T-helper 1 cell treated with Interleukin-12 subunit alpha and Interleukin-12 subunit beta and Interleukin-4 antibody, amounts not matched to agents 30 μg/mL and 1 μg/mL, for 36 hours (primary cell): ENCODE results near the gene E2F1.
"Not testable (repeated sequence)": the region's sequence is repeated elsewhere in the genome, so short reads cannot be mapped to it uniquely, and the experiment has no call there.

Source experiments
- H3K27ac Mint-ChIP-seq: one replicate; pipeline ENCODE4 v1.8.0; 2021; ENCODE audit warnings: mild to moderate bottlenecking, mixed read lengths
- H3K27me3 Mint-ChIP-seq: one replicate; pipeline ENCODE4 v1.8.0; 2021; ENCODE audit warnings: low read depth, mixed read lengths
- H3K36me3 Mint-ChIP-seq: one replicate; pipeline ENCODE4 v1.8.0; 2021; ENCODE audit warnings: low read depth, mixed read lengths
- H3K4me1 Mint-ChIP-seq: one replicate; pipeline ENCODE4 v1.8.0; 2021; ENCODE audit warnings: low read depth, mixed read lengths
- H3K4me3 Mint-ChIP-seq: one replicate; pipeline ENCODE4 v1.8.0; 2021; ENCODE audit warnings: mild to moderate bottlenecking, moderate library complexity, mixed read lengths
- H3K9me3 Mint-ChIP-seq: one replicate; pipeline ENCODE4 v1.8.0; 2021; ENCODE audit warnings: mixed read lengths

E2F1 gene

GRCh38 chr20:33646191-33646590 is 40.0 kb downstream of the E2F1 start:
- Mint-ChIP-seq H3K36me3 (peaks cover 15% of the 10 kb centered on the region), H3K27ac (no peak overlapping the region), H3K4me1 (peaks cover 8% of the 10 kb centered on the region), H3K27me3 (no peaks in the 10 kb centered on the region), H3K4me3 (no peak overlapping the region), H3K9me3 (no peaks in the 10 kb centered on the region)

GRCh38 chr20:33645396-33645795 is 40.8 kb downstream of the E2F1 start:
- Mint-ChIP-seq H3K36me3 (peaks cover 20% of the 10 kb centered on the region), H3K27ac (no peak overlapping the region), H3K4me3 (no peak overlapping the region), H3K9me3 (no peaks in the 10 kb centered on the region), H3K4me1 (peaks cover 8% of the 10 kb centered on the region), H3K27me3 (no peaks in the 10 kb centered on the region)

- H3K4me1 Mint-ChIP-seq, result peaks cover 8% of the 10 kb centered on the region
- H3K27ac Mint-ChIP-seq, result no peak overlapping the region
- no peak overlapping the region for H3K4me3 Mint-ChIP-seq
- no peaks in the 10 kb centered on the region for H3K9me3 Mint-ChIP-seq
- peaks cover 23% of the 10 kb centered on the region for H3K36me3 Mint-ChIP-seq
- no peaks in the 10 kb centered on the region for H3K27me3 Mint-ChIP-seq
These were observed 41.2 kb downstream of the E2F1 start for GRCh38 chr20:33645072-33645358.

GRCh38 chr20:33644313-33645071 is 41.7 kb downstream of the E2F1 start:
- H3K27ac Mint-ChIP-seq, result peak overlapping the region; percentile 36
- no peaks in the 10 kb centered on the region for H3K9me3 Mint-ChIP-seq
- no peak overlapping the region for H3K4me3 Mint-ChIP-seq
- H3K4me1 Mint-ChIP-seq, result peaks cover 8% of the 10 kb centered on the region
- H3K36me3 Mint-ChIP-seq, result peaks cover 25% of the 10 kb centered on the region
- no peaks in the 10 kb centered on the region for H3K27me3 Mint-ChIP-seq

GRCh38 chr20:33640287-33640686 is 45.9 kb downstream of the E2F1 start:
- peaks cover 25% of the 10 kb centered on the region for H3K36me3 Mint-ChIP-seq
- H3K27ac Mint-ChIP-seq, result no peak overlapping the region
- no peak overlapping the region for H3K4me3 Mint-ChIP-seq
- no peaks in the 10 kb centered on the region for H3K4me1 Mint-ChIP-seq
- no peaks in the 10 kb centered on the region for H3K27me3 Mint-ChIP-seq
- no peaks in the 10 kb centered on the region for H3K9me3 Mint-ChIP-seq

- peaks cover 18% of the 10 kb centered on the region for H3K36me3 Mint-ChIP-seq
These were observed 49.4 kb downstream of the E2F1 start for GRCh38 chr20:33636776-33637175.

GRCh38 chr20:33635341-33635740 is 50.8 kb downstream of the E2F1 start:
- Mint-ChIP-seq H3K27ac (no peak overlapping the region), H3K27me3 (no peaks in the 10 kb centered on the region)

More at GRCh38 chr20:33636776-33637175, 49.4 kb downstream of the E2F1 start:
- Mint-ChIP-seq H3K4me1 (peaks cover 6% of the 10 kb centered on the region), H3K27me3 (no peaks in the 10 kb centered on the region), H3K27ac (no peak overlapping the region), H3K4me3 (no peak overlapping the region), H3K9me3 (no peaks in the 10 kb centered on the region)

GRCh38 chr20:33631910-33632309 is 54.3 kb downstream of the E2F1 start:
- not testable (repeated sequence) for H3K27me3 Mint-ChIP-seq, H3K4me3 Mint-ChIP-seq, H3K27ac Mint-ChIP-seq, H3K9me3 Mint-ChIP-seq, H3K4me1 Mint-ChIP-seq
- H3K36me3 Mint-ChIP-seq, result peaks cover 21% of the 10 kb centered on the region

More at GRCh38 chr20:33635341-33635740, 50.8 kb downstream of the E2F1 start:
- H3K4me1 Mint-ChIP-seq, result peaks cover 6% of the 10 kb centered on the region
- H3K9me3 Mint-ChIP-seq, result no peaks in the 10 kb centered on the region
- H3K4me3 Mint-ChIP-seq, result no peak overlapping the region
- H3K36me3 Mint-ChIP-seq, result peaks cover 18% of the 10 kb centered on the region

- Mint-ChIP-seq H3K4me1 (peaks cover 6% of the 10 kb centered on the region), H3K9me3 (no peaks in the 10 kb centered on the region), H3K36me3 (peaks cover 20% of the 10 kb centered on the region), H3K27me3 (no peaks in the 10 kb centered on the region), H3K4me3 (no peak overlapping the region), H3K27ac (no peak overlapping the region)
These were observed 55.7 kb downstream of the E2F1 start for GRCh38 chr20:33630507-33630906.

GRCh38 chr20:33629979-33630378 is 56.2 kb downstream of the E2F1 start:
- Mint-ChIP-seq H3K27me3 (no peaks in the 10 kb centered on the region), H3K9me3 (no peaks in the 10 kb centered on the region), H3K4me3 (no peak overlapping the region), H3K4me1 (peaks cover 6% of the 10 kb centered on the region), H3K36me3 (peaks cover 26% of the 10 kb centered on the region), H3K27ac (no peak overlapping the region)

- H3K27ac Mint-ChIP-seq, result no peak overlapping the region
- H3K4me1 Mint-ChIP-seq, result peaks cover 9% of the 10 kb centered on the region
- no peak overlapping the region for H3K4me3 Mint-ChIP-seq
- no peaks in the 10 kb centered on the region for H3K9me3 Mint-ChIP-seq
- no peaks in the 10 kb centered on the region for H3K27me3 Mint-ChIP-seq
- peaks cover 26% of the 10 kb centered on the region for H3K36me3 Mint-ChIP-seq
These were observed 56.7 kb downstream of the E2F1 start for GRCh38 chr20:33629533-33629932.

GRCh38 chr20:33627577-33628216 is 58.5 kb downstream of the E2F1 start:
- Mint-ChIP-seq H3K4me3 (no peak overlapping the region), H3K9me3 (no peaks in the 10 kb centered on the region), H3K4me1 (peaks cover 6% of the 10 kb centered on the region), H3K27ac (no peak overlapping the region), H3K27me3 (no peaks in the 10 kb centered on the region), H3K36me3 (peaks cover 34% of the 10 kb centered on the region)

GRCh38 chr20:33626190-33626589 is 60.0 kb downstream of the E2F1 start:
- Mint-ChIP-seq H3K9me3 (no peaks in the 10 kb centered on the region), H3K4me3 (no peak overlapping the region), H3K27me3 (no peaks in the 10 kb centered on the region), H3K4me1 (peaks cover 6% of the 10 kb centered on the region), H3K27ac (no peak overlapping the region), H3K36me3 (peaks cover 33% of the 10 kb centered on the region)
